GM23338 (cell line): ENCODE data around the gene ID2. TPM values are rescaled to one million over a fixed set of nuclear protein-coding genes. Genes with fewer than 3 reads are reported as not detected.

Experiments used
- ATAC-seq: fragments of 200-7000 bp; cut with Tn5 transposase; 3 replicates; pipeline ENCODE4 v1.9.1; 2020
- DNase-seq: peaks from one replicate; pipeline ENCODE4 v3.0.0-alpha.2; 2015; ENCODE audit warnings: low spot score
- H2AFZ ChIP-seq: fragments of 200-600 bp; sonication (generic); 2 replicates; pipeline ENCODE4 v1.8.0; 2016; ENCODE audit warnings: antibody characterized with exemption, mild to moderate bottlenecking, moderate library complexity
- H3F3A ChIP-seq: fragments of 200-600 bp; sonication (generic); replicated peaks from 2 replicates; pipeline ENCODE4 v1.8.0; 2017; ENCODE audit warnings: antibody characterized with exemption, mixed run types, low read depth
- H3K27ac ChIP-seq: fragments of 200-600 bp; sonication (generic); 2 replicates; pipeline ENCODE4 v1.6.1; 2016; ENCODE audit warnings: low read depth
- H3K27me3 ChIP-seq: fragments of 200-600 bp; sonication (generic); 2 replicates; pipeline ENCODE4 v1.8.0; 2016; ENCODE audit warnings: mild to moderate bottlenecking, mixed run types, moderate library complexity; ENCODE audit not compliant: insufficient read depth
- H3K36me3 ChIP-seq: fragments of 200-600 bp; sonication (generic); 2 replicates; pipeline ENCODE4 v1.8.0; 2016; ENCODE audit warnings: mild to moderate bottlenecking; ENCODE audit not compliant: insufficient read depth
- H3K4me1 ChIP-seq: fragments of 200-600 bp; sonication (generic); 2 replicates; pipeline ENCODE4 v1.8.0; 2016; ENCODE audit warnings: mild to moderate bottlenecking, moderate library complexity; ENCODE audit not compliant: insufficient read depth
- H3K4me2 ChIP-seq: fragments of 200-600 bp; sonication (generic); 2 replicates; pipeline ENCODE4 v1.7.1; 2017; ENCODE audit warnings: mixed run types
- H3K4me3 ChIP-seq: fragments of 200-600 bp; sonication (generic); 2 replicates; pipeline ENCODE4 v1.6.1; 2016; ENCODE audit warnings: mixed run types
- H3K79me2 ChIP-seq: fragments of 200-600 bp; sonication (generic); replicated peaks from 2 replicates; pipeline ENCODE4 v1.8.0; 2017; ENCODE audit warnings: mild to moderate bottlenecking; ENCODE audit not compliant: insufficient read depth
- H3K9me2 ChIP-seq: fragments of 200-600 bp; sonication (generic); 2 replicates; pipeline ENCODE4 v1.8.0; 2017; ENCODE audit not compliant: insufficient read depth
- H4K20me1 ChIP-seq: fragments of 200-600 bp; sonication (generic); replicated peaks from 2 replicates; pipeline ENCODE4 v1.8.0; 2017; ENCODE audit warnings: mild to moderate bottlenecking; ENCODE audit not compliant: insufficient read depth
- H3K27ac Mint-ChIP-seq: 2 replicates; pipeline ENCODE4 v1.8.0; 2020; ENCODE audit warnings: inconsistent platforms, mild to moderate bottlenecking, moderate library complexity, mixed read lengths
- H3K27me3 Mint-ChIP-seq: 3 replicates; pipeline ENCODE4 v1.8.0; 2022; ENCODE audit warnings: low read depth, mild to moderate bottlenecking, moderate library complexity, mixed read lengths, inconsistent platforms; ENCODE audit not compliant: insufficient read depth, poor library complexity
- H3K36me3 Mint-ChIP-seq: 3 replicates; pipeline ENCODE4 v1.8.0; 2021; ENCODE audit warnings: low read depth, mild to moderate bottlenecking, inconsistent platforms, moderate library complexity, mixed read lengths
- H3K4me1 Mint-ChIP-seq: 3 replicates; pipeline ENCODE4 v1.8.0; 2020; ENCODE audit warnings: mild to moderate bottlenecking, inconsistent platforms, mixed read lengths
- H3K4me3 Mint-ChIP-seq: 3 replicates; pipeline ENCODE4 v1.8.0; 2021; ENCODE audit warnings: moderate library complexity, mild to moderate bottlenecking, inconsistent platforms, mixed read lengths
- H3K9me3 Mint-ChIP-seq: 3 replicates; pipeline ENCODE4 v1.8.0; 2020; ENCODE audit warnings: moderate library complexity, mild to moderate bottlenecking, inconsistent platforms, mixed read lengths
- CTCF ChIP-seq, 2 experiments: fragments of 200-600 bp in 1 of 2; sonication (generic) in 1 of 2; conservative IDR thresholded peaks; 2 replicates each; pipeline versions ENCODE4 v1.5.1 to v1.6.1; 2016 to 2017; ENCODE audit warnings: antibody characterized with exemption in 2 of 2, low read depth in 2 of 2, mild to moderate bottlenecking in 2 of 2, moderate library complexity in 1 of 2
- ETS1 ChIP-seq: IDR thresholded peaks from 2 replicates; pipeline ENCODE4 v1.6.1; 2016; ENCODE audit warnings: antibody characterized with exemption
- JUNB ChIP-seq: IDR thresholded peaks from one replicate; pipeline ENCODE4 v1.6.1; 2016; ENCODE audit warnings: antibody characterized with exemption; ENCODE audit not compliant: unreplicated experiment
- ZNF114 ChIP-seq: fragments of 250-450 bp; sonication (Bioruptor Pico); IDR thresholded peaks from 2 replicates; pipeline ENCODE4 v1.5.0; 2020; ENCODE audit warnings: mild to moderate bottlenecking, moderate library complexity
- ZNF331 ChIP-seq: fragments of 250-450 bp; sonication (Bioruptor Pico); IDR thresholded peaks from 2 replicates; pipeline ENCODE4 v1.5.0; 2020; ENCODE audit warnings: low read depth, mild to moderate bottlenecking, moderate library complexity
- ZNF462 ChIP-seq: fragments of 250-450 bp; sonication (Bioruptor Pico); IDR thresholded peaks from 2 replicates; pipeline ENCODE4 v1.5.0; 2020; ENCODE audit warnings: mild to moderate bottlenecking, moderate library complexity
- polyA plus RNA-seq: library from polyadenylated mRNA; unstranded; fragments of >200 nt; fragmentation: Nextera tagmentation; extraction: Ambion mirVana; gene quantifications from 2 replicates; pipeline ENCODE4 v1.2.1, GENCODE V29; 2016
- total RNA-seq: library from RNA; depleted of rRNA; stranded (reverse); fragments of >200 nt; shearing (Covaris generic); gene quantifications from 2 replicates; pipeline ENCODE4 v1.2.3, GENCODE V29; 2014

ID2 gene
- total and polyA plus RNA-seq, 2 experiments from 2014 or later, result 87.0 to 110 TPM

- TF ChIP-seq ZNF462 (no peak), ETS1 (no peak), JUNB (no peak), CTCF (conservative IDR thresholded peaks at IDR 0.05; ENCODE audit: low read depth in 2 of 2) (no peak)
Observed at GRCh38 chr2:8633186-8633734, 48.6 kb upstream of the ID2 start (continued).

GRCh38 chr2:8633735-8634313, 48.0 kb upstream of the ID2 start:
- Histone ChIP-seq H2AFZ (no peak overlapping the region), H3K4me2 (no peak overlapping the region), H3K27me3 (peaks cover 9% of the 10 kb centered on the region; the same call in 1 of the 2 replicates), H3K4me1 (peaks cover 29% of the 10 kb centered on the region), H3K27ac (no peak overlapping the region), H3K79me2 (no peaks in the 10 kb centered on the region), H3F3A (no peaks in the 10 kb centered on the region), H3K4me3 (no peak overlapping the region), H4K20me1 (no peaks in the 10 kb centered on the region), H3K36me3 (no peaks in the 10 kb centered on the region), H3K9me2 (no peaks in the 10 kb centered on the region)
- H3K4me1 Mint-ChIP-seq, result peaks cover 28% of the 10 kb centered on the region
- H3K9me3 Mint-ChIP-seq, result no peaks in the 10 kb centered on the region
- H3K27ac Mint-ChIP-seq, result no peak overlapping the region
- DNase-seq (no peak), ATAC-seq (no peak)
- no peak overlapping the region for H3K4me3 Mint-ChIP-seq
- no peaks in the 10 kb centered on the region; the same call in 2 of the 3 replicates for H3K36me3 Mint-ChIP-seq
- H3K27me3 Mint-ChIP-seq, result peaks cover 12% of the 10 kb centered on the region
- TF ChIP-seq ZNF114, result no peak
- no peak for TF ChIP-seq ZNF331 (CRISPR knock-in tag)
